Lung (tissue), 12 donors: ENCODE measurements around the gene SAE1. TPM values are rescaled to one million over a fixed set of nuclear protein-coding genes. Genes with fewer than 3 reads are reported as not detected.

Experiments
- ATAC-seq: fragments of 200-7000 bp; cut with Tn5 transposase; one replicate; pipeline ENCODE4 v1.9.1; 2020; ENCODE audit warnings: moderate number of reproducible peaks; ENCODE audit not compliant: insufficient read depth, low FRiP score
- DNase-seq, 3 donors: peaks; one replicate each; pipeline ENCODE4 v3.0.0-alpha.2; 2013 to 2017
- H3K27ac ChIP-seq, 2 donors: one replicate each; pipeline ENCODE4 v1.5.1; 2013; ENCODE audit warnings: mild to moderate bottlenecking in 2 of 2, moderate library complexity in 2 of 2, control low read depth in 1 of 2, inconsistent platforms in 1 of 2, low read depth in 1 of 2, low read length in 1 of 2
- H3K27me3 ChIP-seq, 3 donors: one replicate each; pipeline ENCODE4 v1.5.1; 2013; ENCODE audit warnings: low read length in 2 of 3; ENCODE audit not compliant: control insufficient read depth in 3 of 3, insufficient read depth in 3 of 3
- H3K36me3 ChIP-seq, 4 donors: one replicate each; pipeline ENCODE4 v1.5.1; 2013; ENCODE audit warnings: low read length in 4 of 4, mild to moderate bottlenecking in 1 of 4, moderate library complexity in 1 of 4; ENCODE audit not compliant: control insufficient read depth in 4 of 4, insufficient read depth in 4 of 4
- H3K4me1 ChIP-seq, 5 donors: one replicate each; pipeline ENCODE4 v1.5.1; 2013; ENCODE audit warnings: low read length in 5 of 5, mild to moderate bottlenecking in 2 of 5, moderate library complexity in 1 of 5; ENCODE audit not compliant: control insufficient read depth in 5 of 5, insufficient read depth in 5 of 5
- H3K4me3 ChIP-seq: one replicate; pipeline ENCODE4 v1.5.1; 2013; ENCODE audit warnings: mild to moderate bottlenecking, control low read depth, moderate library complexity
- H3K9ac ChIP-seq, 2 donors: one replicate each; pipeline ENCODE4 v1.5.1; 2013; ENCODE audit warnings: low read length in 2 of 2, control low read depth in 1 of 2; ENCODE audit not compliant: insufficient read depth in 1 of 2
- H3K9me3 ChIP-seq, 4 donors: one replicate each; pipeline ENCODE4 v1.5.1; 2013; ENCODE audit warnings: low read length in 3 of 4, mild to moderate bottlenecking in 1 of 4, moderate library complexity in 1 of 4; ENCODE audit not compliant: control insufficient read depth in 4 of 4, insufficient read depth in 3 of 4
- WGBS, 2 donors: extraction: QIAGEN DNeasy Blood & Tissue Kit; methylation state at CpG; one replicate each; pipeline ENCODE4 v1.1.7; 2013; 5-methylcytosine and 5-hydroxymethylcytosine counted together
- polyA plus RNA-seq, 2 donors: library from polyadenylated mRNA; stranded (reverse); fragments of 200-250 nt; gene quantifications; one replicate each; pipeline ENCODE4 v1.2.1, GENCODE V29; 2013
- total RNA-seq, 2 donors: library from RNA; depleted of rRNA in 1 of 2; stranded (reverse); fragments of >200 nt in 1 of 2; gene quantifications; one replicate each; pipeline ENCODE4 v1.2.1, GENCODE V29; 2014 to 2021
- TF ChIP-seq, protein P1 (sequence below): IDR thresholded peaks from 2 replicates; pipeline ENCODE4 v1.5.1; 2012; ENCODE audit warnings: mild to moderate bottlenecking; ENCODE audit errors: control extremely low read depth, extremely low read depth
- donor health status: control.
- donor health status: control.
- donor health status: Bipolar disorder and iron deficiency.
- donor health status: healthy.
- donor health status: DM: yes; HTN: yes; CAD: no.

SAE1 gene
- total and polyA plus RNA-seq, 4 donors: 28.6 to 58.1 (median 55.9) TPM

DNA sequence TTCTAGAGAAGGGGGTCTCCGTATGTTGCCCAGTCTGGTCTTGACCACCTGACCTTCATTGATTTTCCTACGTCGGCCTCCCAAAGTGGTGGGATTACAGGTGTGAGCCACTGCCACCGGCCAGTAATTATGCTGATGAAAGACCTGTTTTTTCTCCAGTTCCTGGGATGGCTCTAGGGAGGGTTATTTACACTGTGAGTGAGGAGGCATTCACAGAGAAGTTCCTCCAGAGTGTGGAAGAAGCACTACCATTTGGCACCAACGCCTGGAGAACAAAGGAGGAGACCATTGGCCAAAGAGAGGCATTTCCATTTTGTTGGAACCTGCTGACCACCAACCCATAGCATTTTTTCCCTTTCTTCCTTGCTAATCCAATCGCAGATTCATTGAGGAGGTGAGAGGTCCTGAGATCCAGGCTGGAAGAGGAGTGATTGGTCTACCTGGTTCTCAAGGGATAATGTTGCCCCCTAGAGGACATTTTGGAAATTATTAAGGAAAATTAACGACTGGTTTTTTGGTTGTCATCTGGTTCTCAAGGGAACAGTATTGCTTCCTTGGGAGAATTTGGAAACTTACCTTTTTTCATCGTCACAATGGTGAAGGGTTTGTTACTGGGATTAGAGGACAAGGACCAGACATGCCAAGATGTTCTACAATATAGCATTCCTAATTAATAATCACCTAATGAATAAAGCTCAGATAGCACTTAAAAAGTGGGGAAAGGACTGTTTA, 5.5 kb upstream of the SAE1 start:
- TF ChIP-seq, protein P1, sequence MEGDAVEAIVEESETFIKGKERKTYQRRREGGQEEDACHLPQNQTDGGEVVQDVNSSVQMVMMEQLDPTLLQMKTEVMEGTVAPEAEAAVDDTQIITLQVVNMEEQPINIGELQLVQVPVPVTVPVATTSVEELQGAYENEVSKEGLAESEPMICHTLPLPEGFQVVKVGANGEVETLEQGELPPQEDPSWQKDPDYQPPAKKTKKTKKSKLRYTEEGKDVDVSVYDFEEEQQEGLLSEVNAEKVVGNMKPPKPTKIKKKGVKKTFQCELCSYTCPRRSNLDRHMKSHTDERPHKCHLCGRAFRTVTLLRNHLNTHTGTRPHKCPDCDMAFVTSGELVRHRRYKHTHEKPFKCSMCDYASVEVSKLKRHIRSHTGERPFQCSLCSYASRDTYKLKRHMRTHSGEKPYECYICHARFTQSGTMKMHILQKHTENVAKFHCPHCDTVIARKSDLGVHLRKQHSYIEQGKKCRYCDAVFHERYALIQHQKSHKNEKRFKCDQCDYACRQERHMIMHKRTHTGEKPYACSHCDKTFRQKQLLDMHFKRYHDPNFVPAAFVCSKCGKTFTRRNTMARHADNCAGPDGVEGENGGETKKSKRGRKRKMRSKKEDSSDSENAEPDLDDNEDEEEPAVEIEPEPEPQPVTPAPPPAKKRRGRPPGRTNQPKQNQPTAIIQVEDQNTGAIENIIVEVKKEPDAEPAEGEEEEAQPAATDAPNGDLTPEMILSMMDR: peak; percentile 66
- DNase-seq: peak; percentile 20 to 86 (median 84)
- peak; percentile 71 for ATAC-seq
- H3K27me3 ChIP-seq: no peaks in the 10 kb centered on the region
- no peak overlapping the region for H3K4me3 ChIP-seq
- no peaks in the 10 kb centered on the region for H3K36me3 ChIP-seq
- 37 to 43% methylated on average over 8 of the region's 8 CpGs for WGBS, 2 donors
- no peaks in the 10 kb centered on the region for H3K9me3 ChIP-seq
- peak overlapping the region in 1 of 2 donors; percentile 73 for H3K27ac ChIP-seq
- no peaks in the 10 kb centered on the region for H3K4me1 ChIP-seq
- no peak overlapping the region for H3K9ac ChIP-seq

DNA sequence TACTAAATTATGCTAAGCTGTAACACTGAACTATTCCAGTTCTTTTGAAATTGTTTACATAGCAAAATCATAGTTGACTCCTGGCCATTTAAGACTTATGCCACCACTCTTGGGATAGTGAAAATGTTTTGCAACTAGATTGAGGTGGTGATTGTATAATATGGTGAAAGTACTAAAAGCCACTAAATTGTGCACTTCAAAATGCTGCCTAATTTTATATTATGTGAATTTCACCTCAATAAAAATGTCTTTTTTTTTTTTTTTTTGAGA, 5.0 kb upstream of the SAE1 start:
- TF ChIP-seq, protein P1: no peak
- H3K4me3 ChIP-seq: no peak overlapping the region
- H3K27ac ChIP-seq: no peak overlapping the region
- H3K9me3 ChIP-seq: no peaks in the 10 kb centered on the region
- H3K36me3 ChIP-seq: no peaks in the 10 kb centered on the region
- H3K9ac ChIP-seq: no peak overlapping the region
- H3K27me3 ChIP-seq: no peaks in the 10 kb centered on the region
- no peak for ATAC-seq
- DNase-seq: no peak
- no peaks in the 10 kb centered on the region for H3K4me1 ChIP-seq

DNA sequence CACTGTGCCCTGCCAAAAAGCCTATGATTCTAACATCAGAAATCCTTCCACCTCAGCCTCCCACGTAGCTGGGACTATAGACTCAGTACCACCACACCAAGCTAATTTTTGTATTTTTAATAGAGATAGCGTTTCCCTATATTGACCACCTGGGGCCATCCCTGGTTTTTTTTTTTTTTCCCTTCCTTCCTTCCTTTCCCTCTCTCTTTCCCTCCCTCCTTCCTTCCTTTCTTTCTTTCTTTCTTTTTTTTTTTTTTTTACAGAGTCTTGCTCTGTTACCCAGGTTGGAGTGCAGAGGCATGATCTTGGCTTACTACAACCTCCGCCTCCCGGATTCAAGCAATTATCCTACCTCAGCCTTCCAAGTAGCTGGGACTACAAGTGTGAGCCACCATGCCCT, 1.1 kb upstream of the SAE1 start:
- no peak for ATAC-seq
- no peak for DNase-seq
- H3K9me3 ChIP-seq: no peaks in the 10 kb centered on the region
- no peak overlapping the region for H3K27ac ChIP-seq
- no peaks in the 10 kb centered on the region for H3K27me3 ChIP-seq
- H3K4me1 ChIP-seq: peaks cover 0 to 6% (median 5%) of the 10 kb centered on the region in 5 donors
- no peak overlapping the region for H3K4me3 ChIP-seq
- TF ChIP-seq, protein P1: no peak
- H3K36me3 ChIP-seq: peaks cover 0 to 2% (median 0%) of the 10 kb centered on the region in 4 donors
- H3K9ac ChIP-seq: no peak overlapping the region
- 96 to 97% methylated on average over 4 of the region's 4 CpGs for WGBS, 2 donors

DNA sequence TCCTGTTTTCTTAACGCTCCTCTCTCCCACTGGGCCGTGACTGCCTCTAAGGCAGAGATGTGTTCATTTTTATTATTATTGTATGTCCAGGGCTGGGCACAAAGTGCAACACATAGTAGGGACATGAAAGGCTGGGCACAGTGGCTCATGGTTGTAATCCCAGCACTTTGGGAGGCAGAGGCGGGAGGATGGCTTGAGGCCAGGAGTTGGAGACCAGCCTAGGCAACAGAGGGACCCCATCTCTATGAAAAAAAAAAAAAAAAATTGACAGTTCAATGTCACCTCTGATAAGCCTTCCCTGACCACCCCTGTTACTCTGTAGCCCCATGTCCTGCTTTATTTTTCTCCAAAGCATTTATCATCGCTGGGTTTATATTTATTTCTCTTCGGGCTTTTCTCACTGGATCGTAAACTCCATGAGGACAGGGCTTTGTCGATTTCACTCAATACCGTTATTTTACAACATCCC, 481 bp upstream of the SAE1 start:
- Histone ChIP-seq H3K27ac (peak overlapping the region in 1 of 2 donors; percentile 14), H3K4me3 (no peak overlapping the region), H3K27me3 (no peaks in the 10 kb centered on the region), H3K9me3 (no peaks in the 10 kb centered on the region), H3K9ac (no peak overlapping the region), H3K36me3 (peaks cover 0 to 2% (median 0%) of the 10 kb centered on the region in 4 donors), H3K4me1 (peaks cover 0 to 12% (median 5%) of the 10 kb centered on the region in 5 donors)
- DNase-seq: no peak
- no peak for ATAC-seq
- 64 to 73% methylated on average over 8 of the region's 8 CpGs for WGBS, 2 donors
- TF ChIP-seq, protein P1: no peak
